Cerebellar cortex (tissue), 1 donor: Measurements from ENCODE around the gene USP49.

Experiments used
- DNase-seq: peaks from one replicate; pipeline ENCODE4 v3.0.0-alpha.2; 2015; ENCODE audit warnings: low spot score

USP49 gene

GRCh38 chr6:41757271-41757670 is 137.9 kb downstream of the USP49 start:
- DNase-seq: no peak

GRCh38 chr6:41756354-41756753 is 138.8 kb downstream of the USP49 start:
- no peak for DNase-seq

DNA sequence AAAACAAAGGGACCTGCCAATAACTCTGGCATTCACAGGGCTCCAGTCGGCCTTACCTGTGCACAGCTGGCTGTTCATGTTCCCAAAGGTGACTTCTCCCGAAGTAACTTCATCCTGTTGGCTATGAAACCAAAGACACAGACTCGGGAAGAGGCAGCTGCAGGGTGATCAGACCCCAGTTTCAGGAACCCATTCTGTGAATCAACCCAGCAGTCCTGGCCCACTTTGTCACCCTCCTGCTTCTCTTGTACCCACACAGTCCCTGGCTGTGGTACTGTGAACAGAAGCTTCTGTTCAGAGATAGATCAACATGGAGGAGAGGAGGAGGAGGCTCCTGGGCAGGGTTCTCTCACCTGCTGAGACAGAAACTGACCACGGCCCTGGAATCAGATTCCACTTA is 139.3 kb downstream of the USP49 start:
- no peak for DNase-seq

DNA sequence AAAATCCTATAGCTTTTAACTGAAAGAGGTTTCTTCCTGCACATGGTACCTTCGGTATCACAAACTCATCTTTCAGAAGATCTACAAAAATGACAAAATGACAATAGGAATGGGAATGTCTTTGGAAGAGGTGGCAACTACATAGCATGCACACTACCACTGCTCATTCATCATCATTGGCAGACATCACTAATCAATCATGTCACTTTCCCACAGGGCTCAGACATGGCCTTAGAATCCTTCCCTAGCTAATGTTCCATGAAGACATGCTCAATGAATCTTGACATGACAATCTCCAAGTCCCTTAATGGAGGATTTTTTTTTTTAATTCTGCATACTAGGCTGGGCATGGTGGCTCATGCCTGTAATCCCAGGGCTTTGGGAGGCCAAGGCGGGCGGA is 144.8 kb downstream of the USP49 start:
- no peak for DNase-seq

GRCh38 chr6:41748542-41748941 is 146.6 kb downstream of the USP49 start:
- DNase-seq: no peak

- DNase-seq: no peak
Observed at GRCh38 chr6:41748102-41748477, 147.1 kb downstream of the USP49 start.

GRCh38 chr6:41747256-41748101 is 147.7 kb downstream of the USP49 start, which contains the start of gene PGC:
PGC (minus strand) TSS chr6:41747397; CDS start chr6:41747334, 63 bp downstream.
- no peak for DNase-seq

GRCh38 chr6:41746107-41746506 is 149.1 kb downstream of the USP49 start:
- DNase-seq: no peak

GRCh38 chr6:41744236-41744787 is 150.9 kb downstream of the USP49 start:
- no peak for DNase-seq

GRCh38 chr6:41743406-41744235 is 151.6 kb downstream of the USP49 start:
- DNase-seq: no peak

DNA sequence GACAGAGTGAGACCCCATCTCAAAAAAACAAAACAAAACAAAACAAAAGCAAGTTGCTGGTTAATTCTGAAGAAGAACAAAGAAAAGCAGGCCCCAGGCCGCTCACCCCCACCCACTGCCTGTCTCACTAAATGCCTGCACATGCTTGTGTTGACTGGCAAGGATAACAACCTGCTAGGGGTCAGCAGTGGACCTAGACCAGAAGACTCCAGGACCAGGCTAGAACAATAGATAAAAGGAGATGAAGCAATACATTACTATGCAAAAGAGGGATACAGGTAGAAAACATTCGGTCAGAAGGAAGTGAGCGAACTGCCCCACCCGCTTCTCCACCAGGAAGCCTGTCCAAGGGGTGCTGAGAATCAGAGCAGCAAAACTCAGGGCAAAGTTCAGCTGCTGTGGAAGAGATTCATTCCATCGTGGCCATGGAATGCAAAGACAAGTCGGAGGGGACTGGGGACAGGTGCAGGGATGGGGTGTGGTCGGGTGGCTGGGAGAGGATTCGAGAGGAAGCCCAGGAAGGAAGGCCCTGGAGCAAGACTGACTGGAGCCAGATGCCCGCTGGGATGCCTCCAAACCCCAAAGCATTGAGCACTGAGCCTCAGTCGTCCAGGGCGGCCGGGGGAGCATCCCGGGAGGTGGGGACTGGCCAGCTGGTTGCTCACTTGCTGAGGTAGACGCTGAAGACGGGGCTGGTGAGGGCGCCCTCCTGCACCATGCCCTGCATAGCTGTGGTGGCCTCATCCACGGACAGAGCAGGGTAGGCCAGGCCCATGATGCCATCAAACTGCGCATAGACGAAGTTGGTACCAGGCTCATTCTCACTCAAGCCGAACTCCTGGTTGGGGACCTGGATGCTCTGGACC is 153.3 kb downstream of the USP49 start:
- no peak for DNase-seq

DNA sequence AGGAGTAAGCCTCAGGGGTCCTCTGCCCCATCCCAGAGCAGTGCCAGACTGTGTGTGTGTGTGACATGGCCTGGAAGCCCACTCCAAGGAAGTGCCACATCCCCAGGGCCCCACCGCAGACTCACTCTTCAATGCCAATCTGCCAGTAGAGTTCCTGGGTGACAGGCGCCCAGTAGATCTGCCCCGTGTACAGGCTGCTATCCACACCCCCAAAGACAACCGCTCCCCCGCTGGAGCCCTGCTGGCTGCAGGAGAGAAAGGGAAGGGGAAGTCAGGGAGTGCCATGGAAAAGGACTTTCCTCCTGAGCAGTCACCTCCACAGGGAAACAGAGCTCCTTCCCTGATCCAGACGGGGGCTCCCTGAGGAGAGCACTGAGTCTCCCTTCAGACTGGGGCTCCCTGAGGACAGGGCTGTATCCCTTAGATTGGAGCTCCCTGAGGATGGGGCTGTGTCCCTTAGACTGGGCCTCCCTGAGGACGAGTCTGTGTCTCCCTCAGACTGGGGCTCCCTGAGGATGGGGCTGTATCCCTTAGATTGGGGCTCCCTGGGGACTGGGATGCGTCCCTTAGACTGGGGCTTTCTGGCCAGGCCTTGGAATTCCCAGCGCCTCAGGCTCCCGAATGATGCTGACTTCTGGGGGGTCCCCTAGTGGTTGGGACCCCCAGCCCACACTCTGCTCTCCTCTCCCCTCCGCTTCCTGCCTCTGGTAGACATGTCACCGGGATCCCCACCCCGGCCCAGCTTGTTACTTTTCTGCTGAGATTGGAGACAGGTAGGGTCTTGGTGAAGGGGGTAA is 154.6 kb downstream of the USP49 start:
- no peak for DNase-seq
